Tibial artery (tissue), 4 donors: ENCODE measurements around the gene PRMT7.

Experiments
- DNase-seq, 2 donors: peaks; one replicate each; pipeline ENCODE4 v3.0.0-alpha.2; 2019
- H3K27ac ChIP-seq, 2 donors: fragments of 200-600 bp; sonication (generic) in 1 of 2; 1 replicate in 1 of 2; 2 replicates in 1 of 2; pipeline ENCODE4 v1.5.1; 2018 to 2019; ENCODE audit warnings: mild to moderate bottlenecking in 1 of 2
- H3K27me3 ChIP-seq, 2 donors: fragments of 200-600 bp; sonication (generic) in 1 of 2; one replicate each; pipeline versions ENCODE4 v1.5.1 to v1.6.0; 2016 to 2019
- H3K36me3 ChIP-seq, 3 donors: fragments of 200-600 bp; sonication (generic) in 2 of 3; one replicate each; pipeline ENCODE4 v1.5.1; 2016 to 2019; ENCODE audit warnings: mild to moderate bottlenecking in 2 of 3
- H3K4me1 ChIP-seq, 4 donors: fragments of 200-600 bp; sonication (generic) in 2 of 4; 1 replicate in 3 of 4; 2 replicates in 1 of 4; pipeline ENCODE4 v1.5.1; 2016 to 2019
- H3K4me3 ChIP-seq, 2 donors: fragments of 200-600 bp; sonication (generic) in 1 of 2; 1 replicate in 1 of 2; 2 replicates in 1 of 2; pipeline ENCODE4 v1.5.1; 2018 to 2019; ENCODE audit warnings: mild to moderate bottlenecking in 2 of 2
- H3K9me3 ChIP-seq, 3 donors: fragments of 200-600 bp; sonication (generic) in 1 of 3; one replicate each; pipeline ENCODE4 v1.5.1; 2016 to 2019
- CTCF ChIP-seq, 2 experiments: fragments of 200-600 bp in 1 of 2; fragments of 450-650 bp in 1 of 2; IDR thresholded peaks; one replicate each; pipeline ENCODE4 v1.5.1; 2017 to 2019; ENCODE audit warnings: antibody characterized with exemption in 2 of 2, mild to moderate bottlenecking in 1 of 2, moderate library complexity in 1 of 2
- intact Hi-C: fragments of 100-400 bp; cut with DNase I; formaldehyde crosslinking; loops from one replicate; pipeline ENCODE4 v1.15.0; 2023; ENCODE audit warnings: low total_unique reads

Gene PRMT7

GRCh38 chr16:68355447-68356248 lies 44.8 kb downstream of the PRMT7 start:
- H3K27ac ChIP-seq = no peak overlapping the region
- H3K27me3 ChIP-seq = no peaks in the 10 kb centered on the region
- intact Hi-C loops = no loop called here
- no peak for TF ChIP-seq CTCF (IDR thresholded peaks at IDR 0.05)
- H3K9me3 ChIP-seq = no peaks in the 10 kb centered on the region
- no peaks in the 10 kb centered on the region for H3K4me1 ChIP-seq
- H3K4me3 ChIP-seq = no peak overlapping the region
- H3K36me3 ChIP-seq = peaks cover 67 to 100% (median 80%) of the 10 kb centered on the region in 3 donors
- DNase-seq = no peak

- Histone ChIP-seq H3K27ac (no peak overlapping the region), H3K9me3 (no peaks in the 10 kb centered on the region), H3K4me3 (no peak overlapping the region), H3K4me1 (no peaks in the 10 kb centered on the region), H3K27me3 (no peaks in the 10 kb centered on the region), H3K36me3 (peaks cover 66 to 96% (median 73%) of the 10 kb centered on the region in 3 donors)
- TF ChIP-seq CTCF (IDR thresholded peaks at IDR 0.05) = no peak
- intact Hi-C loops = no loop called here
- no peak for DNase-seq
Observed at GRCh38 chr16:68356249-68356918, 45.6 kb downstream of the PRMT7 start.

GRCh38 chr16:68356919-68357286 lies 46.1 kb downstream of the PRMT7 start:
- H3K4me1 ChIP-seq = no peaks in the 10 kb centered on the region
- intact Hi-C loops = no loop called here
- no peak for DNase-seq
- H3K27ac ChIP-seq = no peak overlapping the region
- no peak overlapping the region for H3K4me3 ChIP-seq
- H3K36me3 ChIP-seq = peaks cover 61 to 91% (median 68%) of the 10 kb centered on the region in 3 donors
- H3K27me3 ChIP-seq = no peaks in the 10 kb centered on the region
- H3K9me3 ChIP-seq = no peaks in the 10 kb centered on the region
- TF ChIP-seq CTCF (IDR thresholded peaks at IDR 0.05) = no peak

- Histone ChIP-seq H3K27ac (no peak overlapping the region), H3K4me3 (no peak overlapping the region), H3K9me3 (no peaks in the 10 kb centered on the region), H3K4me1 (no peaks in the 10 kb centered on the region), H3K36me3 (peaks cover 55 to 85% (median 62%) of the 10 kb centered on the region in 3 donors), H3K27me3 (no peaks in the 10 kb centered on the region)
- TF ChIP-seq CTCF (IDR thresholded peaks at IDR 0.05) = no peak
- intact Hi-C loops = no loop called here
- no peak for DNase-seq
Observed at GRCh38 chr16:68357521-68357922, 46.7 kb downstream of the PRMT7 start.

- TF ChIP-seq CTCF (IDR thresholded peaks at IDR 0.05) = no peak
- H3K27me3 ChIP-seq = no peaks in the 10 kb centered on the region
- H3K4me3 ChIP-seq = no peak overlapping the region
- peaks cover 53 to 81% (median 58%) of the 10 kb centered on the region in 3 donors for H3K36me3 ChIP-seq
- DNase-seq = no peak
- no peaks in the 10 kb centered on the region for H3K4me1 ChIP-seq
- intact Hi-C loops = no loop called here
- no peak overlapping the region for H3K27ac ChIP-seq
- H3K9me3 ChIP-seq = no peaks in the 10 kb centered on the region
Observed at GRCh38 chr16:68357923-68358322, 47.1 kb downstream of the PRMT7 start.
